T-helper 1 cell treated with Interleukin-12 subunit alpha and Interleukin-12 subunit beta and Interleukin-4 antibody, amounts not matched to agents 30 μg/mL and 1 μg/mL, for 36 hours (primary cell): ENCODE measurements around the gene NDEL1.

Source experiments
- H3K27ac Mint-ChIP-seq: one replicate; pipeline ENCODE4 v1.8.0; 2021; ENCODE audit warnings: mild to moderate bottlenecking, mixed read lengths
- H3K27me3 Mint-ChIP-seq: one replicate; pipeline ENCODE4 v1.8.0; 2021; ENCODE audit warnings: low read depth, mixed read lengths
- H3K36me3 Mint-ChIP-seq: one replicate; pipeline ENCODE4 v1.8.0; 2021; ENCODE audit warnings: low read depth, mixed read lengths
- H3K4me1 Mint-ChIP-seq: one replicate; pipeline ENCODE4 v1.8.0; 2021; ENCODE audit warnings: low read depth, mixed read lengths
- H3K4me3 Mint-ChIP-seq: one replicate; pipeline ENCODE4 v1.8.0; 2021; ENCODE audit warnings: mild to moderate bottlenecking, moderate library complexity, mixed read lengths
- H3K9me3 Mint-ChIP-seq: one replicate; pipeline ENCODE4 v1.8.0; 2021; ENCODE audit warnings: mixed read lengths

Gene NDEL1

DNA sequence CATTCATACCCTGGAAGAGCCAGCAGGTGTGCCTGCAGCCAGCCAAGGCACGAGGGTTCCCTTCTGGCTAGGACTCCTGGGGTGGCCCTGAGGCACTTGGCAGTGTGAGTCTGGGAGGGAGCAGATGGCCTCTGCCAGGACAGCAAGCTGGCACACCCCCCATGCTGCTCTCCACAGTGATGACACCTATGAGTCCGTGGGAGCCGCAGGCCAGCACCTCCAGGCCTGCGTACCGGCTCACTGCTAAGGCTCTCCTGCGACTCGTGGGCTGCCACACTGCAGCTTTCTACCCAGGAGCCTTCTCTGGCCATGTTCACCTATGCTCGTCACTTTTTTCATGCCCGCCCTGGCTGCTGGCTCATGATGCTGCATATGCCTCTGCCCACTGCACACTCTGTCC, 68.1 kb downstream of the NDEL1 start:
- Mint-ChIP-seq H3K4me1 (peaks cover 5% of the 10 kb centered on the region), H3K9me3 (no peaks in the 10 kb centered on the region), H3K36me3 (no peaks in the 10 kb centered on the region), H3K27me3 (no peaks in the 10 kb centered on the region), H3K4me3 (no peak overlapping the region), H3K27ac (peak overlapping the region; percentile 54)

DNA sequence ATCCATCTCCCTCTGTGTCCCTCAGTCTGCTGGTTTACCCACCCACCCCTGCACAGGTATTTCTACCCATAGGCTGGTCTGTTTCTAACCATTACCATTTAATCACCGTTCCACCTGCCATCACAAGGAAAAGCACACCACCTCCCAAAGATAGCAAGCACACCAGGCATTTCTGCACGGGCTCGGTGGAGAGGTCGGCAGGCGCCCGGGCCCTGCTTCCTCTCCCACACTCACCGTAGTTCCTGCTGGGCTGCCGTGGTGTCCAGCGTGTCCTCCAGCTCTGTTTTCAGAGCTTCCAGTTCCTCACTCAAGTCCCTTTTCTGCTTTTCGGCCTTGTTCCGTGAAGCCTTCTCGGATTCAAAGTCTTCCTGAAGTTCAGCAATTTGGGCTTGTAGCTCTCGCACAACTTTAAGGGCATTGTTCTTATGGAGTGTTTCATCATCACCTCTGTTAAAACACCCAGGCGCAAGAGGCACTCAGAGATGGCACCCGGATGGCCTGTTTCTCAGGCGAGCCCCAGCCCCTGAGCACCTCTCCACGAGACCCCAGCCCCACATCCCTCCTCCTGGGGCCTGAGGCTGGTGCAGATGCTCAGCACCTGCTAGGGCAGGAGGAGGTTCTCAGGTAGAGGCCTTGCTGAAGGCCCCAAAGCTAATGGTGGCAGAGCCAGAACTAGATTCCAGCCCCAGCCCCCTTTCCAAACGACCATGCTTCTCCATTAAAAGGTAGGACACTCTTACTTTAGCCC, 69.0 kb downstream of the NDEL1 start:
- no peaks in the 10 kb centered on the region for H3K9me3 Mint-ChIP-seq
- H3K4me1 Mint-ChIP-seq = peaks cover 3% of the 10 kb centered on the region
- H3K36me3 Mint-ChIP-seq = no peaks in the 10 kb centered on the region
- H3K4me3 Mint-ChIP-seq = no peak overlapping the region
- H3K27me3 Mint-ChIP-seq = no peaks in the 10 kb centered on the region
- no peak overlapping the region for H3K27ac Mint-ChIP-seq

DNA sequence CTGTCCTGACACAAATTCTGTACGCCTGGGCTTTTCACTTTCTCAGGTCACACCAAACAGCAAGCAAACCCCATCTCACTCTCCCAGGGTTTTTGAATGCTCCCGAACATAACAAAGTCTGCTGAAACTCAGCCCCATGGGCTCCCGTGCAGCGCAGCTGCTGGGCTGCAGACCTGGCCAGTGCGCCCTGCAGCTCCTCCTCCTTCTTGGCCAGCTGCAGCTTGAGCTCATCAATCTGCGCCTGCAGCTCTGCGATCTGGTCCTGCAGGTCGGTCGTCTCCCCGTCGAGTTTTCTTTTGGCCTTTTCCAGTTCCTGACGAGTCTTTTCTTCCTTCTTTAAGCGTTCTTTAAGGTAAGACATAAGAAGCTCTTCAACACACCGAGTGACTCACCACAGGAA, 70.5 kb downstream of the NDEL1 start:
- Mint-ChIP-seq H3K36me3 (no peaks in the 10 kb centered on the region), H3K4me1 (no peaks in the 10 kb centered on the region), H3K4me3 (no peak overlapping the region), H3K27ac (no peak overlapping the region), H3K9me3 (no peaks in the 10 kb centered on the region), H3K27me3 (no peaks in the 10 kb centered on the region)

DNA sequence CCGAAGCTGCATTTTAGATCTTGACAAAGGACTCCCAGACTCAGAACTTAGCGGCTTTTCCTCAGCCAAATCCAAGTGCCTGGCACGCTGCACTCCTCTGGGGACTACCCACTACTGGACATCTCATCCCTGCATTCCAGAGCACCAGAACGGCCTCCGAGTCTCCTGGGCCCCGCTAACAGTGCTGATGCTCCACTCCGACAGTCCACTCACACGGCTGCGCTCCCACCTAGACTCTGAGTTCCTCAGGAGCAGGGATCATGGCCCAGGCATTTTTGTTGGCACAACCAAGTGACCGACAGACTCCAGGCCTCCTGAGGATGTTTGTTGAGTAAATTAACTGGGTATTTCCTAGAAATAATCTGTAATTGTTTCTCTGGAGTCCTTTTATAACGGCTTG, 79.1 kb downstream of the NDEL1 start:
- H3K36me3 Mint-ChIP-seq = peaks cover 3% of the 10 kb centered on the region
- no peaks in the 10 kb centered on the region for H3K27me3 Mint-ChIP-seq
- H3K9me3 Mint-ChIP-seq = no peaks in the 10 kb centered on the region
- no peaks in the 10 kb centered on the region for H3K4me1 Mint-ChIP-seq
- no peak overlapping the region for H3K27ac Mint-ChIP-seq
- no peak overlapping the region for H3K4me3 Mint-ChIP-seq
